Measurements from ENCODE around the gene SLC22A2.

Gene SLC22A2

DNA sequence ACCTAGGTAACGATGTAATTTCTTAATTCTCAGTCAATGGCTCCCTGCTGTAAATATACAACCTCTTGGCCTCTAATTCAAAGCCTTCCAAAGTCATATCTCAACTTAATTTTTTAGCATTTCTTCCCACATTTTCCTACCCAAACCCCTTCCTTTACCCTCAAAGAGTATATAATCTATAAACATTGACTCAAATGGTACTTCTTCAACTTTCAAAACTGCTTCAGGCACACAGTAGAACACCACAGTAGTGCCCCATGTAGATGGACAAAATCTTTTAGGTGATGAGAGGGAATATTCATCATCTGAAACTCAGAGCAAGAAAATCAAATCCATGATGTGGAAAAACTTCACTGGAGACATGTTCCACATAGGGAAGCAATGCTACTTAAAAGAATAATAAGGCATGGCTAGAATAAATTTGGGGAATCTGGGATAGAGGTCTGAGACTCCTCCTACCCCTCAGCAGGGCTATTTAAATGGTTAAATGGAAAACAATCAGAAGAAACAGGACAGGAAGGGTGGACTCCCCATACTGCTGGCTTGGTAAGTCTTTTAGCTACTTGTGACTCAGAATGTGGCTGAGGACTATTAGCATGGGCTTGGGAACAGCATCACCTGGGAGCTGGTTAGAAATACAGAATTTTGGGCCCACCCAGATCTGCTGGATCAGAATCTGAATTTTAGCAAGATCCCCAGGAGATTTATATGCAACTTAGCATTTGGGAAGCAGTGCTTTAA lies 6.4 kb downstream of the SLC22A2 start:
- no peak overlapping the region for H3K4me2 ChIP-seq (ENCODE audit: insufficient read depth, low read length)
- no peaks in the 10 kb centered on the region for H3K79me2 ChIP-seq (ENCODE audit: insufficient read depth, low read length)
- H2AFZ ChIP-seq (ENCODE audit: low read depth, low read length) = no peak overlapping the region
- H3K27me3 ChIP-seq (ENCODE audit: insufficient read depth, low read length, poor library complexity) = peaks cover 7% of the 10 kb centered on the region
- TF ChIP-seq EZH2 (IDR thresholded peaks at IDR 0.05; ENCODE audit: borderline replicate concordance, low read depth, low read length, severe bottlenecking) = no peak
- TF ChIP-seq, protein P1, sequence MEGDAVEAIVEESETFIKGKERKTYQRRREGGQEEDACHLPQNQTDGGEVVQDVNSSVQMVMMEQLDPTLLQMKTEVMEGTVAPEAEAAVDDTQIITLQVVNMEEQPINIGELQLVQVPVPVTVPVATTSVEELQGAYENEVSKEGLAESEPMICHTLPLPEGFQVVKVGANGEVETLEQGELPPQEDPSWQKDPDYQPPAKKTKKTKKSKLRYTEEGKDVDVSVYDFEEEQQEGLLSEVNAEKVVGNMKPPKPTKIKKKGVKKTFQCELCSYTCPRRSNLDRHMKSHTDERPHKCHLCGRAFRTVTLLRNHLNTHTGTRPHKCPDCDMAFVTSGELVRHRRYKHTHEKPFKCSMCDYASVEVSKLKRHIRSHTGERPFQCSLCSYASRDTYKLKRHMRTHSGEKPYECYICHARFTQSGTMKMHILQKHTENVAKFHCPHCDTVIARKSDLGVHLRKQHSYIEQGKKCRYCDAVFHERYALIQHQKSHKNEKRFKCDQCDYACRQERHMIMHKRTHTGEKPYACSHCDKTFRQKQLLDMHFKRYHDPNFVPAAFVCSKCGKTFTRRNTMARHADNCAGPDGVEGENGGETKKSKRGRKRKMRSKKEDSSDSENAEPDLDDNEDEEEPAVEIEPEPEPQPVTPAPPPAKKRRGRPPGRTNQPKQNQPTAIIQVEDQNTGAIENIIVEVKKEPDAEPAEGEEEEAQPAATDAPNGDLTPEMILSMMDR (IDR thresholded peaks at IDR 0.05; ENCODE audit: borderline replicate concordance, extremely low read depth, low read length, poor library complexity, severe bottlenecking) = no peak
- H3K4me1 ChIP-seq (ENCODE audit: insufficient read depth, low read length) = no peaks in the 10 kb centered on the region
- no peak overlapping the region for H3K4me3 ChIP-seq (ENCODE audit: low read depth in 1 of 2, low read length in 2 of 2)
- H3K27ac ChIP-seq (ENCODE audit: low read length) = no peak overlapping the region
- ATAC-seq (ENCODE audit: insufficient read depth, low read depth) (no peak), DNase-seq (no peak)
- H4K20me1 ChIP-seq (ENCODE audit: insufficient read depth, low read length) = no peaks in the 10 kb centered on the region
- no peaks in the 10 kb centered on the region for H3K9me3 ChIP-seq (ENCODE audit: insufficient read depth, low read length, severe bottlenecking)
- no peak overlapping the region for H3K9ac ChIP-seq (ENCODE audit: low read depth, low read length)
- no peaks in the 10 kb centered on the region for H3K36me3 ChIP-seq (ENCODE audit: insufficient read depth, low read length)

DNA sequence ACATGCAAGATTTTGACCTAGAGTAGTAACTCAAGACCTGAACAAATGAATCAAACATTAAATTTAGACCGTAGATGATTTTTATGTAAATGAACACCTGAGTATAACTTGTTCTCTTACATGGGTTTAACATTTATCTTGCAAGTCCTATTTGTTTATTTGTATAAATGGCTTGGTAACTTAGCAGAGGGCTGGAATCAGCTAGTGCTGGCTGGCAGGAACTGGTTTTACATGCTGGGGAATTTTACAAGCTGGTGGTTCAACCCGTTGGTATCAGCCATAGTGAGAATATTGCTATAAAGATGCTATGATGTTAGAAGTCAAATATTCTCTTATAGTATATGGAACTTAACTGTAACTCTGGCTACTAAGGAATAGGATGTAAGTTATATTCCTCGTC lies 8.9 kb downstream of the SLC22A2 start:
- no peak overlapping the region for H3K27ac ChIP-seq (ENCODE audit: low read length)
- H3K4me2 ChIP-seq (ENCODE audit: insufficient read depth, low read length) = no peak overlapping the region
- H3K9ac ChIP-seq (ENCODE audit: low read depth, low read length) = no peak overlapping the region
- no peaks in the 10 kb centered on the region for H3K9me3 ChIP-seq (ENCODE audit: insufficient read depth, low read length, severe bottlenecking)
- no peaks in the 10 kb centered on the region for H4K20me1 ChIP-seq (ENCODE audit: insufficient read depth, low read length)
- TF ChIP-seq EZH2 (IDR thresholded peaks at IDR 0.05; ENCODE audit: borderline replicate concordance, low read depth, low read length, severe bottlenecking) = no peak
- TF ChIP-seq, protein P1 (IDR thresholded peaks at IDR 0.05; ENCODE audit: borderline replicate concordance, extremely low read depth, low read length, poor library complexity, severe bottlenecking) = no peak
- no peaks in the 10 kb centered on the region for H3K79me2 ChIP-seq (ENCODE audit: insufficient read depth, low read length)
- H2AFZ ChIP-seq (ENCODE audit: low read depth, low read length) = no peak overlapping the region
- H3K36me3 ChIP-seq (ENCODE audit: insufficient read depth, low read length) = no peaks in the 10 kb centered on the region
- no peak for ATAC-seq (ENCODE audit: insufficient read depth, low read depth)
- H3K27me3 ChIP-seq (ENCODE audit: insufficient read depth, low read length, poor library complexity) = peaks cover 7% of the 10 kb centered on the region
- H3K4me3 ChIP-seq (ENCODE audit: low read depth in 1 of 2, low read length in 2 of 2) = no peak overlapping the region
- no peaks in the 10 kb centered on the region for H3K4me1 ChIP-seq (ENCODE audit: insufficient read depth, low read length)
- no peak for DNase-seq

DNA sequence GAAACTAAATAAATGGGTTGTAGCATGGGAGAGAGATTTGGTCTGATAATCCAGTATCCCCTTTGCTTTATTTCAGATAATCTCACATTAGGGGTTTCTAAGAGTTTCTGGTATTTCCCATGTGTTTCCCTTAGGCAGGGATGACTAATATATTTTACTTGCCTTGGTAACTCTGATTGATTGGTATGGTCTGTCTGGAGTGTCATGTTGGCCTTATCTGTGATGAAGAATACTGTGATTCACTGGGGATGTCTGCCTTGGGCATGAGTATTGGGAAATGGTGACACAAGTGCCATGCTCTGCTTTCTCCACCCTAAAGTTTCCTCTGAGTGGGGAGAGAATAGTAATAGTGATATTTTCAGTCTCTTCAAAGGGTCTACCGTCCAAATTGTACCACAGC lies 10.1 kb downstream of the SLC22A2 start:
- Histone ChIP-seq H3K79me2 (ENCODE audit: insufficient read depth, low read length) (no peaks in the 10 kb centered on the region), H2AFZ (ENCODE audit: low read depth, low read length) (no peak overlapping the region), H3K27ac (ENCODE audit: low read length) (no peak overlapping the region), H3K9ac (ENCODE audit: low read depth, low read length) (no peak overlapping the region), H3K36me3 (ENCODE audit: insufficient read depth, low read length) (no peaks in the 10 kb centered on the region), H3K4me1 (ENCODE audit: insufficient read depth, low read length) (no peaks in the 10 kb centered on the region), H3K27me3 (ENCODE audit: insufficient read depth, low read length, poor library complexity) (peaks cover 7% of the 10 kb centered on the region), H3K4me3 (ENCODE audit: low read depth in 1 of 2, low read length in 2 of 2) (no peak overlapping the region), H3K4me2 (ENCODE audit: insufficient read depth, low read length) (no peak overlapping the region), H3K9me3 (ENCODE audit: insufficient read depth, low read length, severe bottlenecking) (no peaks in the 10 kb centered on the region), H4K20me1 (ENCODE audit: insufficient read depth, low read length) (no peaks in the 10 kb centered on the region)
- DNase-seq = no peak
- no peak for TF ChIP-seq EZH2 (IDR thresholded peaks at IDR 0.05; ENCODE audit: borderline replicate concordance, low read depth, low read length, severe bottlenecking)
- TF ChIP-seq, protein P1 (IDR thresholded peaks at IDR 0.05; ENCODE audit: borderline replicate concordance, extremely low read depth, low read length, poor library complexity, severe bottlenecking) = no peak
- ATAC-seq (ENCODE audit: insufficient read depth, low read depth) = no peak

All from DND-41 (cell line).